Astrocyte of the cerebellum (primary cell): Measurements from ENCODE around the gene TMC4.
A peak's percentile ranks its signal among the peaks of the same experiment; 100 is the strongest.
"Not testable (repeated sequence)": the region's sequence is repeated elsewhere in the genome, so short reads cannot be mapped to it uniquely, and the experiment has no call there.

ENCODE experiments used
- DNase-seq: peaks from one replicate; pipeline ENCODE4 v3.0.0-alpha.2; 2011; ENCODE audit warnings: low read depth
- H3K4me3 ChIP-seq: 2 replicates; pipeline ENCODE4 v1.5.1; 2011; ENCODE audit warnings: mild to moderate bottlenecking, low read depth, low read length, moderate library complexity
- in situ Hi-C: cut with HindIII; loops from 2 replicates; pipeline ENCODE4 v1.10.0; 2017; ENCODE audit warnings: low sequenced_read_pairs
- TF ChIP-seq, protein P1 (sequence below): IDR thresholded peaks from 2 replicates; pipeline ENCODE4 v1.5.1; 2012; ENCODE audit warnings: low read length, low read depth, moderate library complexity, mild to moderate bottlenecking; ENCODE audit errors: missing control alignments

The TMC4 gene

GRCh38 chr19:54199401-54199800 is 26.4 kb upstream of the TMC4 start:
- no peak overlapping the region for H3K4me3 ChIP-seq
- in situ Hi-C loops, result no loop called here
- no peak for DNase-seq
- TF ChIP-seq, protein P1, sequence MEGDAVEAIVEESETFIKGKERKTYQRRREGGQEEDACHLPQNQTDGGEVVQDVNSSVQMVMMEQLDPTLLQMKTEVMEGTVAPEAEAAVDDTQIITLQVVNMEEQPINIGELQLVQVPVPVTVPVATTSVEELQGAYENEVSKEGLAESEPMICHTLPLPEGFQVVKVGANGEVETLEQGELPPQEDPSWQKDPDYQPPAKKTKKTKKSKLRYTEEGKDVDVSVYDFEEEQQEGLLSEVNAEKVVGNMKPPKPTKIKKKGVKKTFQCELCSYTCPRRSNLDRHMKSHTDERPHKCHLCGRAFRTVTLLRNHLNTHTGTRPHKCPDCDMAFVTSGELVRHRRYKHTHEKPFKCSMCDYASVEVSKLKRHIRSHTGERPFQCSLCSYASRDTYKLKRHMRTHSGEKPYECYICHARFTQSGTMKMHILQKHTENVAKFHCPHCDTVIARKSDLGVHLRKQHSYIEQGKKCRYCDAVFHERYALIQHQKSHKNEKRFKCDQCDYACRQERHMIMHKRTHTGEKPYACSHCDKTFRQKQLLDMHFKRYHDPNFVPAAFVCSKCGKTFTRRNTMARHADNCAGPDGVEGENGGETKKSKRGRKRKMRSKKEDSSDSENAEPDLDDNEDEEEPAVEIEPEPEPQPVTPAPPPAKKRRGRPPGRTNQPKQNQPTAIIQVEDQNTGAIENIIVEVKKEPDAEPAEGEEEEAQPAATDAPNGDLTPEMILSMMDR, result no peak

DNA sequence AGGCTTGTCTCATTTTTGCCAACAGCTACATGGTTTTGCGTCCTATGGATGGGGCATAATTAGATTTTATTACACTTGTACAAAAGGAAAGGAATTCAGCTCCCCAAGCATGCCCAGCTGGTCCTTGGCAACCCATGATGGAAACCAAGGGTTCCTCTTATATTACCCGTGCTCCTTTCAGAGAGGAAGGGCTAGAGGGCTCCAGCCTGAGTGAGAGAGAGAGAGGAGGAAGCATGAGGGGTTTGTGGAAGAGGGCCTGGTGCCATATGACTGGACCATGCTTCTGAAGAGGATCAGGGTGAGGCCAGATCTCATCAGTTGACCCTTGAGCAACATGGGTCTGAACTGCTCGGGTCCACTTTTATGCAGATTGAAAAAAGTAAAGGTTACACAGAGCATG is 24.2 kb upstream of the TMC4 start:
- TF ChIP-seq, protein P1, result no peak
- no peak for DNase-seq
- in situ Hi-C loops, result no loop called here
- no peak overlapping the region for H3K4me3 ChIP-seq

DNA sequence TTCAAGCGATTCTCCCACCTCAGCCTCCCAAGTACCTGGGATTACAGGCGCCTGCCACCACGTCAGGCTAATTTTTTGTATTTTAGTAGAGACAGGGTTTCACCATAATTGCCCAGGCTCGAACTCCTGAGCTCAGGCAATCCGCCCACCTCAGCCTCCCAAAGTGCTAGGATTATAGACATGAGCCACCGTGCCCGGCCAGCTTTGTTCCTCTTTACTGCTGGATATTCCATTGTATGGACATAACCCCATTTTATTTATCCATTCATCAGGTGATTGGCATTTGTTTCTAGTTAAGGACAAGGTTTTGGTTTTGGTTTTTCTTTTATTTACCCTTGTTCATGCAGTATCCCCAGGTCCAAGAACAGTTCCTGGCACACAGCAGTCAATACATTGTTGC is 23.6 kb upstream of the TMC4 start:
- in situ Hi-C loops, result no loop called here
- H3K4me3 ChIP-seq, result no peak overlapping the region
- TF ChIP-seq, protein P1, result no peak
- no peak for DNase-seq

- DNase-seq, in situ Hi-C loops, H3K4me3 ChIP-seq: not testable (repeated sequence)
Observed at GRCh38 chr19:54194463-54194862, 21.5 kb upstream of the TMC4 start.

DNA sequence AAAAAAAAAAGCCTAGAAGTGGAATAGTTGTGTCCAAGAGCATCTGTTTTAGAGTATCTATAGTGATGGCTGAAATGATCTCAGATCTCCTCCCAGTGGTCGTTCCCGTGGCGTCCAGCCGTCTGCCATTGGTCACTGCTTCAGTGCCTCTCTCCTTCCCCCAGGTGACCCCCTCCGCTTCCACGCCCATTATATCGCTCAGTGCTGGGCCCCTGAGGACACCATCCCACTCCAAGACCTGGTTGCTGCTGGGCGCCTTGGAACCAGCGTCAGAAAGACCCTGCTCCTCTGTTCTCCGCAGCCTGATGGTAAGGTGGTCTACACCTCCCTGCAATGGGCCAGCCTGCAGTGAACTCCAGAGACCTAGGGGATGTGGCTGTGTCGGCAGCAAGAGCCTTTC is 20.1 kb upstream of the TMC4 start:
- no peak for DNase-seq
- no peak overlapping the region for H3K4me3 ChIP-seq
- in situ Hi-C loops, result no loop called here
- TF ChIP-seq, protein P1, result no peak

- TF ChIP-seq, protein P1, result no peak
- H3K4me3 ChIP-seq, result peak overlapping the region; percentile 72
- no peak for DNase-seq
- in situ Hi-C loops, result no loop called here
Observed at GRCh38 chr19:54191811-54192453, 19.0 kb upstream of the TMC4 start.

GRCh38 chr19:54191011-54191810 is 18.3 kb upstream of the TMC4 start, which contains the start of gene TSEN34:
Gene TSEN34, plus strand, starts transcription at chr19:54191308. Its CDS starts 57 bp downstream, at chr19:54191365.
- TF ChIP-seq, protein P1, result no peak

More at GRCh38 chr19:54191011-54191810, 18.3 kb upstream of the TMC4 start, which contains the start of gene TSEN34:
- peak; percentile 19 for DNase-seq
- peak within 1 kb of the TSS; percentile 72 for H3K4me3 ChIP-seq
- in situ Hi-C loops, result no loop called here
